ENCODE measurements around the gene GPD2.

Gene GPD2

DNA sequence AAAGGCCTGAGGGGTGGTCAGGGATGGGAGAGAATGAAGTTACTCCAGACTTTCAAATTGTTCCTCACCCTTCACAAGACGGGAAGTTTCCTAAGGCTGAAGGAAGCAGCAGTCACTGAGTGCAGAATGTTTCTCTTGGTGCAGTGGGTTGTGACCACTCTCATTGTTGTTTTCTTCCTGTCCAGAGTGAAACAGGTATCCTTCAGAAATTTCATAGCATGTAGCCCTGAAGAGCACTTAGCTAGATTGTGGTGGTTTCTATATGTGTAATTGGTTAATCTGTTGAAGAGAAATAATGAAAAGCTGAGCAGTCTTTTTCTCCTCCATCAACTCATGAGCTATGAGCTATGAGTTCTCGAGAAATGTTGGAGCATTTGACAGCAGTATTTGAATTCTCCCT lies 96.8 kb downstream of the GPD2 start:
- no peak for DNase-seq (ENCODE audit: low spot score)

DNA sequence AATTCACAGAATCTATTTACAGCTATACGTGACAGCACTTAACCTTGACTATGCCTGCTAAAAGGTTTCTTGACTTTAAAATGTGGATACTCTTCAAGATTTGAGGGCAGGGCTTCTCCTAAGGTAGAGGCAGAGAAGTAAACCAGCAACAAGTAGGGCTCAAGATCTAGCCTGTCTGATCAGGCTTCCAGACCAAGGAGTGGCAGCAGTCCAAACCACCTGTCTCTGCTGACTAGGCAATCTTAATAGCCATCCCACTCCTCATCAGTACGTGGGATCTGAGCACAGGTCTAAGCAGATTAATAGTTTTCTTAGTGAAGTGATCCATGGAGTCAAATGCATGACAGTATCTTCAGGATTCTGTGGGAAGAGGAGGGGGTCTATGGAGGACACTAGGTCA lies 100.4 kb downstream of the GPD2 start:
- no peak for DNase-seq (ENCODE audit: low spot score)

DNA sequence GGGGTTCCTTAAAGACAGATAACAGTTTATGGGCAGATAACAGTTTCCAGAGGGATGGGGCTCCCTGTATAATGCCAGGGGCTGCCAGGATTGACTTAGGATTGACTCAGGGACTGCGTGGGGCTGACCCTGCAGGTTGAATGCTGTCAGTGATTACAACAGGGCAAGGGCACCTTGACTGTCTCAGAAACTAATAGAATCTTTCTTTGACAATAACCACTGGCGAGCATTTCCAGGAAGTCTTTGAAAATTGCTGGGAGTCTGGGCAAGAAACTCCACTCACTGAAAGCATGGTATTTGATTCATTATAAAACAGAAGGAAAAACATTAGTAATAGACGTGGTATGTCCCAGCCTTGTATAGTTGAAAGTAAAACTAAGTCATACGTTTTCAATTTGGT lies 101.0 kb downstream of the GPD2 start:
- no peak for DNase-seq (ENCODE audit: low spot score)

DNA sequence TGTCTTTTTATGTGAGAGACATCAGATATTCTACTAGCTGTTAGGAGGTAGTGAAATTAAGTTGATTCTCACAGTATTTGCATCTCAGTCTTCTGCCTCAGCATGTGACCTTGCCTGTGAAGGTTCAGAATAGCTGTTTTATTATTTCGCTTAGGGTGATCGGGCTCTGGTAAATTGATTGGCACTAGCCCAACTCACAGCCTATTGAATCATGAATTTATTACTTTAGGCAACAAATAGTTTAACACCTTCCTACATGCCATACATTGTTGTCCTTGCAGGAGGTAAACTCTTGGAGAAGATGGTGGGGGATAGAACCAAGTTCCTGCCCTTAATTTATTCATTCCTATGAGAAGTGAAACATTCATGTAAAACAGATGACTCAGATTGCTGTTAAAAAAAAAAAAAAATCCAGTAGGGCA lies 101.9 kb downstream of the GPD2 start:
- no peak for DNase-seq (ENCODE audit: low spot score)

DNA sequence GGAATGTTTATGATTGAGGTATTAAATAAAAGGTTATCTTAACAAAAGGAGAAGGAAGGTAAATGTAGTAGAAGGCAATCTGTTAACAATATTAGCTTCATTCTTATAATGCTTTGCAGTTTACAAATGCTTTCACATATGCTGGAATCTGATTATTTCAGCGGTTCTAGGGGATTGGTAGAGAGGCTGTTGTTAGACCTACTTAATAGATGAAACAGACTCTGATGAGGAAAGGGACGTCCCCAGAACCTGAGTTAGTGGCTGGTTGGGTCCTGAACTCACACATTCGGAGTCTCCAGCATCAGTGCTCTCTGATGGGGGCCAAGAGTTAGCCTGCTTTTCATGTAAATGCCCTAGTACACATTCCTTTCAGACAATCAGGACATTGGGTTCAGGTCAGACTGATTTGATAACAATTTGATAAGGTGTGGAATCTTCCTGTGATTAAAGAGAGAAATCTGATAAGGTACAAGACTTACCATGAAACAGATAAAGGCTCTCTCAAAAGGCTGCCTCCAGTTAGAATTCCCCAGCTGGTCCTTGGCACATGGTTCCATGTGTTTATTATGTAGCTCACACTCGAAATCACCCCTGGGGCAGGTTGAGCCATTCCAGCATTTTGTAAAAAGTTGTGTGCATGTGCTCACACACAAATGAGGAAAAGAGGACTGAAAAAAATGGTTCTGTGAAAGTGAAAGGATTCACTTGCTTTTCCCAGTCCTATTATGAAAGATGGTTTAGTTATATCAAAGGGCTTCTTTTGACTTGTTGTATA lies 103.1 kb downstream of the GPD2 start:
- no peak for DNase-seq (ENCODE audit: low spot score)

DNA sequence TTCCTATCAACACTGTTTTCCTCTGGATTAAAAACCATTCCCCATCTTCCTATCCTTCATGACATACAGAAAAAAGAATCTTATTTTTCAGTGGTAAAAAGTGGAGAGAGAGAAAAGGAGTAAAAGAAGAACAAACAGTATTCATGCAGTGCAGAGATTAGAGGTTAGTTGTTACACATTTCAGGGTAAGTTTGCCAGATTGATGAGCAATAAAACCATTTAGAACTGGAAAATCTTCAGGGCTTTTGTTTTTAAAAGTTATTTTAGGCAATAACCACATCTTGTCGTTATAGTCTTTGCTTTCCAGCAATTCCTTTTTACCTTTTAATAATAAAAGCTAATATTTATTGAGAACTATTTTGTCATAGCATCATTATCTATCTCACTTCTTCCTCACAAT lies 104.5 kb downstream of the GPD2 start:
- DNase-seq (ENCODE audit: low spot score) = no peak

DNA sequence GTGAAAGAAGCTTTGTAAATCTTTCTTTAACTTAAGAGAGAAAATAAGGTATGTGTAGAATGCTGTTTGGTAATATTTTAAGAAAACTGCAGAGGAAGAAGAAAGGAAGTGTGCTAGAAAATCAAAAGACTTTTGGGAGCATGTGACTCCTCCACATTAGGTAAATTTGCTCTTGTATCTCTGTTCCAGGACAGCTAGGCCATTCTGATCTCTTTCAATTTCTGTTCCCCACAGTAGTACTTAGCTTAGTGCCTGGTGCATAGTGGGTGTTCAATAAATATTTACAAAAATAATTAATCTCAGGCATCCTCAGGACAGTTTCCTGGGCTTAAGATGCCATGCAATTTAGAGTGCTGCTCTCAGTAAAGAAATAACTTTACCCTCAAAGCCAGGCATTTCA lies 105.0 kb downstream of the GPD2 start:
- no peak for DNase-seq (ENCODE audit: low spot score)

DNA sequence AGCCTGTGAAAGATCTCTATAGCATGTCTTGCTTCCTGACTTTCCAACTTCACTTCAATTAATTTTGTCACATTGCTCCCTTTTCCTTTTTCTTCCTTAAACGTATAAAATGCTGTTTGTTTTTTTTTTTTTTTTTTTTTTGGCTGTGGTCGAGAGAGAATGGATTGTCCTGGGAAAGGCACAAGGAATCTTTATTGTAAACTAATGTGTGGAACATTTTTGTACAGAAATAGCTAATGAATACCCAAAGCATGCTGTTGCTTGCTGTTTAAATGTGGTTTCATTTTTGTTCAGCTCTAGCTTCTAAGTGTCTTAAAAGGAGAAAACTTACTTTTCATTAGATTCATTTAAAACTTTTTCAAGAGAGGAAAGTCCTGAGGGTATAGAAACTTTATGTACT lies 105.5 kb downstream of the GPD2 start:
- DNase-seq (ENCODE audit: low spot score) = no peak

DNA sequence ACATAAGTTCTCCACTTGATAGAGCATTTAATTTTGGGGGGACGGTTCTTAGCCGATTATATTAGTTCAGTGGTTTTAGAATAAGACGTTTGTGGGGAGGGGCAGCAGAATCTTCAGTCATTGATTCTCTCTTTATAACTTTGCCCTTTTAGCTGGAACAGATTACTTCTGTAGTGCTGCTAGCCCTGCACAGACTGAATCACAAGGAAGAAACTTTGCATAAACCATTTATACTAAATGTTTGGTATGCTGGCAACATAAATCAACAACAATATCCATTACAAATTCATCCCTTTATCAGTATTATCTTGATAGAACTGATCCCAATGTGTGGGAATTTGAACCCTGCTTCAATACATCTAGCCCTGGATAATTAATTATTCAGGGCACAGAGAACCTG lies 112.2 kb downstream of the GPD2 start:
- DNase-seq (ENCODE audit: low spot score) = no peak

DNA sequence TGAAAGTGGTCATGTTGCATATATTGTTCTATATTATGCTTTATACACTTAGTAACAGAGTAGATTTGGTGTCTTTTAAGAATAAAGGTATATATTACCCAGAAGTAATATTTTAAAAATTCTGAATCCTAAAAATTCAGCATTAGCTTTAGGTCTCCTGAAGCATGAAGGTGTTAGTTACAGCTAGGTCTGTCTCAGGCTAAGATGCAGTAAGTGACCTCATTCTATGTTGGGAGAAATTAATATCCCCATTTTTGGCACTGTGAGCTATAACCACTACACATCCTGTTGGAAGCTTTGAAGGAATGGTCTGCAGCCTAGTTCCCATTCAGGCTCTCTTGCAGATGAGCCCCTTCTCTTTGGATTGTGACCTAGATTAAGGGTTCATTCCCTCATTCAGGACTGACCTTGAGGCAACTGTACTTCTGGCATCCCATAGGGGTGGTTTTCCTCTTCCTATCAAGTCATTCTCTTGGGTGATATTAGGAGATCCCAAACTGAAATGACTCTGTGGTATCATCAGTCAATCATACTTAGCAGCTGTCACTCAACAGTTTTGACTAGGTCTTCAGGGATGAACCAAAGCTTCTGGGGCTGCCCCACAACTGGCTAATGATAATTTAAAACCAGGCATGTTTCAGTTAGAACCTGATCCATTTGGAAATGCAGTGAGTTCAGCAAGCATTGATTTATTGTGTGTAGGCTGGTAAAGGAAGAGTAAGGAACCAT lies 117.7 kb downstream of the GPD2 start:
- DNase-seq (ENCODE audit: low spot score) = no peak

DNA sequence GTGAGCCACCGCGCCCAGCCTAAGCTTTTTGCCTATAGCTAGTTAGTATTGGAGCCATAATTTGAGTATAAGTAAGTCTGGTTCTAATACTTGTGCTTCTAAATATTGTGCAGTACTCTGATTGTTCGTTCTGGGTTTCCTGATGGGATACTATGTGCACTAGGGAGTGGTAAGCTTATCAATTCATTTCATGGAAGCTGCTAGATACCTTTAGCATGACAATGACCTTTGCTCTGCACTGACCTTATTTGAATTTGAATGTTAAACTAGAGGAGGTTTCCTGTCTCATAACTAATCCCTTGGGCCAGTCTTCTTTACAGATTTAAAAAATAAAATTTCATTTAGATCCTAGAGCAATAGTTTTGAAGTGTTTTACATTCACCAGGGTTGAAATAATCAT lies 125.1 kb downstream of the GPD2 start:
- DNase-seq (ENCODE audit: low spot score) = no peak

DNA sequence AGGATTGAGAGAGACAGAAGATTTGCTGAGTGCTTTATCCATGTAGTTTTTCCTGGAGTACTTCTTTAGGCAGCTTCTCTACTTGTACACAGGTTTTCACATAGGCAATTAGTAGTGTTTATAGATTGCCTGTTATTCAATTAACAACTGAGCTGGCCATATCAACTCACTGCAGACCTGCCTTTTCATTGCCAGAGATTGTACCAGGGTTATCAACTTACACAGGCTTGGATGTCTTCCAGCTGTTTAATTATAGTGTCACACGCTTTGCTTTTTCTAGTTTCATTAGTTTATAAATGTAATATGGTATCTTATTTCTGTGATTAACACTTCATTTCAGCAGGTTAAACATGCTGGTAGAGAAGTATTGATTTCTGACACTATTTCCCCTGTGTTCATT lies 125.9 kb downstream of the GPD2 start:
- no peak for DNase-seq (ENCODE audit: low spot score)

DNA sequence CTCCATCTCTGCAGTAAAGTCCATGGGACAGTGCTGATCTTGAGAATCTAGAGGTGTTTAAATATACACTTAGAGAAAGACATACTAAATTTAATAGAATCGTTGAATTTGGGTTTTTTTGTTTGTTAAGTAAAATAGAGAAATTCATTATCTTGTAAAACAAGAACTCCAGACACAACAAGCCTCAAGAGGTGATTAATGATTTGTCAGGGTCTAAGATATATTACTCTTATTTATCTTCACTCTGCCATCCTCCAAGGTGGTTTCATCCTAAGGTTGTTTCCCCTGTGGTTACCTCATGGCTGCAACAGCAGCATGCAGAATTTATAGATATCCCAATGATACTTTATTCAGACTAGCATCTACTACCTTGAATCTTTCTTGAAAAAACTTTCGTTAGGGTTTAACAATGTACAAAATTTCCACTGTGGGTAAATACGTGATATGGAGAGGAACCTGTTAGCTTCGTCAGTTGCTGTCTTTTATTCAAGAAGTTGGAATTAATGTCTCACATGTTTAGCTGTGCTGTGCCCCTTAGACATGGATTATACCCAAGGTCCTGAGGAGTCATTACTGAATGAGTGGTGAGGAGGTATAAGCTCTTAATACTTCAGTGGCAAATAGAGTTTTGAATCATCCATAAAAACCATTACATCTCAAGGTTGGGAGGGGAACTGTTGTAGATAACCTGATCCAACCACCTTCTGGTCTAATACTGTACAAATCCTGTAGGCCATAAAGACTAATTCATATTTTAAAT lies 128.0 kb downstream of the GPD2 start:
- DNase-seq (ENCODE audit: low spot score) = no peak

DNA sequence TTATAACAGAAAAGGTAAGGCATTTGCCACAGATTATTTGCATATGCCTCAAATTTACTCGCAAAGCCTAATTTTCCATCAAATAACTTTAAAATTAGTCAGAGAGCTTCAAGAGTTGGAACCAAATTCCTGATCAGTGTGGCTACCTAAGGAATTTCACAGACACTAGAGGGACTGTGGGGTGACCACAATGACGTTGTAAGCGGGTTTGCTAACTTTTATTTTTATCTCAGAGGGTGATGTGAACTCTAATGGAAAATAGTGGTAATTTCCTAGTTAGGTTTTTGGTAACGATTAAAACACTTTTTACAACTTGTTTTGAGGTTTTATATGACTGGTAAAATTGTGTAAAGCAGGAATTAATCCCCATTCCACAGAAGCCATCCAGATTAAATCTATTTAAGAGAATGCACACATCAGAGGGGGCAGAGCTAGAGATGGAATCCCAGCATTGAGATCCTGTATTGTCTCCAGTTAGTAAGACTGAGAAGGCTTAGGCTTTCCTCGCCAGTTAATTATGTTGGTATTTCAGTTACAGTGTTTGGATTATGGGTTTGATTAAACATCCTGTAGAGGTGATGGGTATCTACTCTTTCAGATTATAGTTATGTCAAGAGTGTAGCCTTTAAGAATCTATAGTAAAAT lies 129.0 kb downstream of the GPD2 start:
- no peak for DNase-seq (ENCODE audit: low spot score)

DNA sequence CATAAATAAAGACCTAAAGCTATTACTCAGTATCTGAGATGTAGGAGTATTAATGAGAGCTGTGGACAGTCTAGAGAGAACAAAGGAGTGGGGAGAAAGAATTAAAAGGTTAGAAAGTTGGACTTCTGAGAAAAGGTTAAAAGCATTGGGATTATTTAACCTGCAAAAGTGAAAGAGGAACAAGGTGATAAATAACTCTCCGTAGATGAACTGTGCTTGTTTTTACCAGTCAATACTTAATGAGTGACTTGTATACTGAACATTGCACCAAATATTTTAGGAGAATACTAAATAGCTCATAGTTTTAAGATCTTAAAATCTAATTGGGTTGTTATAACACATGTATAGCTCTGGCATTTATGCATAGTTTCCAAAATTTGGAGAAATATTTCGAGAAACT lies 137.5 kb downstream of the GPD2 start:
- DNase-seq (ENCODE audit: low spot score) = no peak

DNA sequence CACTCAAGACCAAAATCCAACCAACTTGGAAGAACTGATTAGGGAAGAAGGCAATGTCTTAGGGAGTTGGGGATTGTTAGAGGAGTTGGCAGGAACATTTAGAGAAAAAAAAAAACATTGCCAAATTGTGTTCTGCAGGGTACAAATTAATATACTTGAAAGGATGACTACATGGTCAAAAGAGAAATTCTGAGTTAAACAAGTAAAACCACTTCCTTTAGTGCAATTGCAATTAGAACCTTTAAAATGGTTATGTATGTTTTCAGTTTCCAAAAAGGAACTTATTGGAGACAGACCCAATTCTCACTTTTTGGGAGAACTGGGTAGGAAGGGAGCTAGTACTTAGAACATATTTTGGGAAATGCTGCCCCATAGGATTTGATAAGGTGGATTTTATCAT lies 137.9 kb downstream of the GPD2 start:
- no peak for DNase-seq (ENCODE audit: low spot score)

DNA sequence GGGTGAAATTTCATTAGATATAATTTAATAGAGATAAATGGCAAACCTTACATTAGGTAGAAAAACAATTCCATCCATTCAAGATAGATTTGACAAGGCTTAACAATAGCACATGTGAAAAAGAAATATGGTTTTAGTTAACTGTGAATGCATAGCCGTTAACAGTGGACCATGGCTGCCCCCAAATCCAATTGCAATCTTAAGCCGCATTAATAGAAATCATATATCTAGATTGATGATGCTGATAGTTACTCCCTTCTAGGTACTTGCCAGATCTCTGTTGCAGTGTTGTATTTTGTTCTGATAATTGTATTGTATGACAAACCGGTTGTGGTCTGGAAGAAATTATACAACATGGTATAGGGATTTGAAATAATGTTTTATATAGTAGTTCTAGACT lies 139.8 kb downstream of the GPD2 start:
- DNase-seq (ENCODE audit: low spot score) = no peak

DNA sequence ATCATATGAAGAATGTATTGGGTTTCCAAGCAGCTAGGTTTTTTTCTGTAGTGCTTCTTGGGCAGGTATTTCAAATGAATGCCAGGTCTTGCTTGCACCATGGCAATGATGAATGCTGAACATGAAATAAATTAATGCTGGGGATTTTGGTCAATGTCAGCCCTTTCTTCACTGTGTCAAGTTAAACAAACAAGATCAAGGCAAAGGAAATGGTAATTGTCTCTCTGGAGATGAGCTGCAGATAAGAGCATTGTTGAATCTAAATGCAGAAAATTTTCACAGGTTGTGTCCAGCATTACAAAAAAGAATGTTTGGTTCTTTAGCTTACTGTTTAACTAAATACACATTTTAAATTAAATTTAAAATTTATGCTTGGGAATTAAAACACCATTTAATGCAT lies 144.3 kb downstream of the GPD2 start:
- no peak for DNase-seq (ENCODE audit: low spot score)

DNA sequence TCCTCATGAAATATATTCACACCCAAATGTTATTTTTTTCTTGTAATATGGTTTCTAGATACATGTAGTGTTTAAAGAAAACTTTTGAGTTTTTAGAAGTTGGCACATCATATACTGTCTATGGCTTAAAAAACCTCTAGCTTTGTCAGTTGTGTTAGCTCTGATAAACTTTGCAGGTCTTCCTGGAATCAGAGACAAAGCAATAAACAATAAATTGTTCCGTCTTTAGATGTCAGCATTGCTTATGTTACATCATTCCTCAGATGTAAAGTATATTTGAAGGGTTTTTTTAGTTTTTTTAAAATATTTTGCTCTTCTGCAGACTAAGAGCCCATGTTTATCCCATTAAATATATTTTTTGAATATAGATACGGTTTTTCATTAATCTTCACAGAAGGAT lies 145.1 kb downstream of the GPD2 start:
- DNase-seq (ENCODE audit: low spot score) = no peak

DNA sequence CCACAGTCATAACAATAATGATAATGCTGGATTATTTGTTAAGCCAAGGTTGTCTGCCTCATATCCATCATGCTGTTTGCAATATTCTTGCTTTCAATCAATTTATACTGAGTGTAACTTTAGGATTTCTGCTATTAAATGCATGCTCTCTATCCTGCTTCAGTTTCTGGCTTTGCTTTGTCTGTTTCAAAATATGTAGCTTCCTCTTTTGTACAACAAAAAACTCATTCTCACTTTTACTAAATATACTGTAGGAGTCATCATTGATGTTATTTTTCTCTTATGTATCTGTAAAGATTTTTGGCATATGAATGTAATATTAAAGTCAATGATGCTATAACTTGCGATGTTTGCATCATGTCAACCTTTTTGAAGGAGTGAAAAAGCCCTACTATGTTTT lies 149.3 kb downstream of the GPD2 start:
- DNase-seq (ENCODE audit: low spot score) = no peak

DNA sequence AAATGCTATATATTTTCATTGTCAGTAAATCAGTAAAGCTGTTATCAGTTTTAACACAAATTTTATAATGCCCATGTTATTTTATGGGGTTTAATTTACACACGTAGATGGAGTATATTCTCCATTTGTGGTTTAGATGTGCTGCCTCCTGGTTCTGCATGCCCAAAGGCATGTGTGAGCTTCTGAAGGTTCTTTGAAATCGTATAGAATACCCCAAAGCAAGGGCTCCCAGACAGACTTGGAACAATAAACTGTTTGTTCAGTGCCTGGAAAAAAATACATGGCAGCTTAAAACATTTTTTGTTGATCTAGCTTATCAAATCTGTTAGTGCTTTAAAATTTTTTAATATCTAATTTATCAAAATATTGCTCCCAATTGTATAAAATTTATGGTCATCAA lies 150.4 kb downstream of the GPD2 start:
- DNase-seq (ENCODE audit: low spot score) = no peak

DNA sequence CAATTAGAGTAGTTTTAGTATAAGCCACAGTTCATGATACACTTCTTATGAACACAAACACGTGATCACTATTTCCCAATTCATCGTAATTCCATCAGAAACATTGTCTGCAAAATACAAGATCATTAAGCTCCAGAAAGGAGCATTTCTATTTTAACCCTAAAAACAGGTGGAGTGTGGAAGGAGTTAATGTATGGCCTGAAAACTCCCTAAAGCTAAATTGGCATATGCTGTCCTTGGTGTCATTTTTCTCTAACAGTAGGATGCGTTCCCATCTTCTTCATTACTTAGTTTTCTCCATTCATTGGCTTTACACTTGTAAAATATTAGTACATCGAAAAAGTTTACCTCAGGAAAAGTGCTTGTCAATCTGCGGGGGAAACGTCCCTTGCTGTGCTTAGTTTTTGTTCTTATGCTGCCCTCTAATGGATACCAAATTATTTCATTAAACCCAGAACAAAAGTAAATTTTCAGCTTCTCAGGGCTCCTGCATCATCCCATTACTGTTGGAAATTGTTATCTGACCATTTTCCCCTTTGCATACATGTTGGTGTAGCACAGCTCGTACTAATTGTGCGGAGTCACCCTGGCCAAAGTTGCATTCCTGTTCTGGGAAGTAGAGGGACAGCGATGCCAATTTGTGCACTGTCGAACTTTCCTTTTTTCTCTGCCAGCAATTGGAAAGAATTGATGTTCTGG lies 153.4 kb downstream of the GPD2 start:
- no peak for DNase-seq (ENCODE audit: low spot score)
